Esophagus muscularis mucosa (tissue), 4 donors: Measurements from ENCODE around the gene PREX1. TPM values are rescaled to one million over a fixed set of nuclear protein-coding genes. Genes with fewer than 3 reads are reported as not detected.
A peak's percentile ranks its signal among the peaks of the same experiment; 100 is the strongest.

Experiments
- DNase-seq: peaks from one replicate; pipeline ENCODE4 v3.0.0-alpha.2; 2017; ENCODE audit errors: extremely low spot score
- H3K27ac ChIP-seq, 4 donors: fragments of 200-600 bp; sonication (generic); replicated peaks in 1 of 4; 1 replicate in 3 of 4; 2 replicates in 1 of 4; pipeline ENCODE4 v1.5.1; 2016 to 2019; ENCODE audit warnings: mild to moderate bottlenecking in 1 of 4
- H3K27me3 ChIP-seq, 4 donors: fragments of 200-600 bp; sonication (generic); one replicate each; pipeline versions ENCODE4 v1.5.1 to v1.6.0; 2016 to 2019
- H3K36me3 ChIP-seq, 4 donors: fragments of 200-600 bp; sonication (generic); one replicate each; pipeline ENCODE4 v1.5.1; 2016 to 2019
- H3K4me1 ChIP-seq, 4 donors: fragments of 200-600 bp; sonication (generic); one replicate each; pipeline ENCODE4 v1.5.1; 2016 to 2019
- H3K4me3 ChIP-seq, 4 donors: fragments of 200-600 bp; sonication (generic); 1 replicate in 2 of 4; 2 replicates in 2 of 4; pipeline ENCODE4 v1.5.1; 2016 to 2019; ENCODE audit warnings: mild to moderate bottlenecking in 4 of 4, moderate library complexity in 1 of 4
- H3K9me3 ChIP-seq, 4 donors: fragments of 200-600 bp; sonication (generic); 1 replicate in 3 of 4; 2 replicates in 1 of 4; pipeline ENCODE4 v1.5.1; 2016 to 2019
- EP300 ChIP-seq: sonication (generic); formaldehyde crosslinking; IDR thresholded peaks from one replicate; pipeline ENCODE4 v1.6.1; 2017; ENCODE audit warnings: antibody characterized with exemption
- POLR2A ChIP-seq: fragments of 450-650 bp; IDR thresholded peaks from one replicate; pipeline ENCODE4 v1.6.1; 2017; ENCODE audit warnings: antibody characterized with exemption, moderate library complexity, mild to moderate bottlenecking, low read depth
- POLR2AphosphoS5 ChIP-seq, 2 donors: sonication (generic); formaldehyde crosslinking; IDR thresholded peaks; one replicate each; pipeline ENCODE4 v1.6.1; 2017; ENCODE audit warnings: antibody characterized with exemption in 2 of 2
- WGBS: methylation state at CpG from one replicate; pipeline ENCODE4 v1.1.5; 2018; 5-methylcytosine and 5-hydroxymethylcytosine counted together
- intact Hi-C: fragments of 100-400 bp; cut with DNase I; formaldehyde crosslinking; loops from one replicate; pipeline ENCODE4 v1.15.1; 2023
- total RNA-seq, 4 donors: library from RNA; depleted of rRNA; stranded (reverse); fragments of >200 nt; gene quantifications; one replicate each; pipeline versions ENCODE4 v1.1.0 to v1.2.1, GENCODE V29; 2016
- TF ChIP-seq, protein P1 (sequence below), 3 experiments: fragments of 200-600 bp in 2 of 3; fragments of 450-650 bp in 1 of 3; sonication (generic) in 2 of 3; IDR thresholded peaks; one replicate each; pipeline ENCODE4 v1.5.1; 2017 to 2019; ENCODE audit warnings: antibody characterized with exemption in 3 of 3, mild to moderate bottlenecking in 2 of 3, moderate library complexity in 1 of 3

PREX1 gene
- total RNA-seq, 4 donors from 2014 or later, result 20.8 to 37.1 (median 24.3) TPM

- WGBS, result 70% methylated on average over 11 of the region's 11 CpGs
- TF ChIP-seq POLR2AphosphoS5 (IDR thresholded peaks at IDR 0.05) (no peak), EP300 (no peak), POLR2A (no peak)
- TF ChIP-seq, protein P1, sequence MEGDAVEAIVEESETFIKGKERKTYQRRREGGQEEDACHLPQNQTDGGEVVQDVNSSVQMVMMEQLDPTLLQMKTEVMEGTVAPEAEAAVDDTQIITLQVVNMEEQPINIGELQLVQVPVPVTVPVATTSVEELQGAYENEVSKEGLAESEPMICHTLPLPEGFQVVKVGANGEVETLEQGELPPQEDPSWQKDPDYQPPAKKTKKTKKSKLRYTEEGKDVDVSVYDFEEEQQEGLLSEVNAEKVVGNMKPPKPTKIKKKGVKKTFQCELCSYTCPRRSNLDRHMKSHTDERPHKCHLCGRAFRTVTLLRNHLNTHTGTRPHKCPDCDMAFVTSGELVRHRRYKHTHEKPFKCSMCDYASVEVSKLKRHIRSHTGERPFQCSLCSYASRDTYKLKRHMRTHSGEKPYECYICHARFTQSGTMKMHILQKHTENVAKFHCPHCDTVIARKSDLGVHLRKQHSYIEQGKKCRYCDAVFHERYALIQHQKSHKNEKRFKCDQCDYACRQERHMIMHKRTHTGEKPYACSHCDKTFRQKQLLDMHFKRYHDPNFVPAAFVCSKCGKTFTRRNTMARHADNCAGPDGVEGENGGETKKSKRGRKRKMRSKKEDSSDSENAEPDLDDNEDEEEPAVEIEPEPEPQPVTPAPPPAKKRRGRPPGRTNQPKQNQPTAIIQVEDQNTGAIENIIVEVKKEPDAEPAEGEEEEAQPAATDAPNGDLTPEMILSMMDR (IDR thresholded peaks at IDR 0.05), result no peak
- Histone ChIP-seq H3K36me3 (peaks cover 0 to 28% (median 1%) of the 10 kb centered on the region in 4 donors), H3K27ac (no peak overlapping the region), H3K4me1 (peaks cover 10 to 62% (median 33%) of the 10 kb centered on the region in 4 donors), H3K4me3 (no peak overlapping the region), H3K9me3 (no peaks in the 10 kb centered on the region), H3K27me3 (no peaks in the 10 kb centered on the region)
- no peak for DNase-seq
- intact Hi-C loops, result no loop called here
These were observed 119.2 kb downstream of the PREX1 start for GRCh38 chr20:48708630-48709029.

DNA sequence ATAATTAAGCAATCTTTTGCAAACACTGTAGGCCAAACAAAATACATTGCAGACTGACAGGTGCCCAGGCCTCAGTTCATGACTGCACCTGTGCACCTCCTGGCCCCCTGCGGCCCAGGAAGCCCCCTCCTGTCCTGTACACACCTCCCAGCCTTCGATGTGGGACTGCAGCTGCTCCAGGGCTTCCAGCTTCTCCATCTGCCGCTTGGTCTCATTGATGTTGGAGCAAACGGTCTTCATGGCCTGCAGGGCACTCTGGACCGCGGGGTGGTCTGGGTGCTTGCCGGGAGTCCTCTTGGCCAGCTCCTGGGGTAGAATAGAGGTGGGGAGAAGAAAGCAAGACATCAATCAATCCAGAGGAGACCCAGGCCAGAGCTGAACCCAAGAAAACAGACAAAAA is 119.7 kb downstream of the PREX1 start:
- intact Hi-C loops, result no loop called here
- Histone ChIP-seq H3K4me1 (peaks cover 15 to 67% (median 38%) of the 10 kb centered on the region in 4 donors), H3K36me3 (peaks cover 0 to 28% (median 2%) of the 10 kb centered on the region in 4 donors), H3K9me3 (no peaks in the 10 kb centered on the region), H3K27ac (peak overlapping the region in 1 of 4 donors; percentile 19), H3K4me3 (no peak overlapping the region), H3K27me3 (no peaks in the 10 kb centered on the region)
- no peak for TF ChIP-seq POLR2AphosphoS5 (IDR thresholded peaks at IDR 0.05)
- TF ChIP-seq, protein P1 (IDR thresholded peaks at IDR 0.05), result no peak
- no peak for TF ChIP-seq POLR2A
- no peak for TF ChIP-seq EP300
- DNase-seq, result no peak
- WGBS, result 98% methylated on average over 7 of the region's 7 CpGs

GRCh38 chr20:48706710-48707365 is 121.0 kb downstream of the PREX1 start:
- intact Hi-C loops, result no loop called here
- TF ChIP-seq POLR2A, result no peak
- peak; percentile 12 to 24 for TF ChIP-seq POLR2AphosphoS5 (IDR thresholded peaks at IDR 0.05)
- TF ChIP-seq EP300, result no peak
- Histone ChIP-seq H3K36me3 (peaks cover 0 to 28% (median 2%) of the 10 kb centered on the region in 4 donors), H3K9me3 (no peaks in the 10 kb centered on the region), H3K4me3 (no peak overlapping the region), H3K27me3 (no peaks in the 10 kb centered on the region), H3K4me1 (peaks cover 18 to 70% (median 41%) of the 10 kb centered on the region in 4 donors), H3K27ac (peak overlapping the region; percentile 37 to 63 (median 40))
- 70% methylated on average over 7 of the region's 12 CpGs for WGBS
- DNase-seq, result no peak

GRCh38 chr20:48706116-48706656 is 121.6 kb downstream of the PREX1 start:
- H3K4me3 ChIP-seq, result no peak overlapping the region
- intact Hi-C loops, result no loop called here
- H3K4me1 ChIP-seq, result peaks cover 18 to 64% (median 41%) of the 10 kb centered on the region in 4 donors
- peak overlapping the region; percentile 37 to 63 (median 40) for H3K27ac ChIP-seq
- DNase-seq, result no peak
- 88% methylated on average over 2 of the region's 2 CpGs for WGBS
- TF ChIP-seq, protein P1 (IDR thresholded peaks at IDR 0.05), result no peak
- TF ChIP-seq POLR2AphosphoS5 (IDR thresholded peaks at IDR 0.05), result peak in 1 of 2 donors; percentile 10
- H3K36me3 ChIP-seq, result peaks cover 0 to 33% (median 2%) of the 10 kb centered on the region in 4 donors
- no peaks in the 10 kb centered on the region for H3K27me3 ChIP-seq
- no peaks in the 10 kb centered on the region for H3K9me3 ChIP-seq

DNA sequence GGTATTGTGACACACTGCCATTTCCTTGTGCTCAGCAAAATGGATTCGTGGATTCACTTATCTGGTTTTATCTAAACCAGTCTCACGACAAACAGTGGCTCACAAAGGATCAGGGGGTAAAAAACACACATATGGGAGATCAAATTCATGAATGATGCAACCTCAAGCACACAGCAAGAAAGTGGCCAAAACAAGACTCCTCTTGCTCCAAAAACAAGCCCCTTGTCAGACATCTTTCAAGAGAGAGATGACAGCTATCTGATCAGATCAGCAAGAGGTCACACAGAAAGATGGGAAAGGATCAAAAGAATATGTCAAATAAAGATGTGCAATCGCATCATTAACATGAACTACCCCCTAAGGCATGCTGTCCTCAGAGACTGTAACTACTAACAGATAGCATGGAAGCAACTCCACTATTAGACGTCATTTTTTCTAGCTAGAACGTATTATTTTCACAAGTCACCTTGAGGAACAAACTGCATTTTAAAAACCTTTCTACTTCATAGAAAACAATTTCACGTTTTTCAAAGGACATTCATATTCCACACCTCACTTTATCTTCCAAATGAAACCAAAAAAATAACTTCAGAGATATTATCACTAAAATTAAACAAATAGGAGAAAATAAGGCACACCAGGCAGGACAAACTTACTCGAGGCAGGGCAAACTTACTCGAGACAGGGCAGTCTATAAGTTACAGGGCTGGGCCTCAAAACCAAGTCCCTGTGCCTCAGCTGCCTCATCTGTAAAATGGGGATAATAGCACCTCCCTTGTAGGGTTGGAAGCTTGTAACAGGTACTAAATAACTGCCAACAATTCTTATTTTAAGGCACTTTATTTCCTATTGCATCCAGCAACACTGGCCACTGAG is 122.3 kb downstream of the PREX1 start:
- Histone ChIP-seq H3K9me3 (no peaks in the 10 kb centered on the region), H3K27me3 (no peaks in the 10 kb centered on the region), H3K4me1 (peaks cover 18 to 61% (median 41%) of the 10 kb centered on the region in 4 donors), H3K4me3 (no peak overlapping the region), H3K27ac (no peak overlapping the region), H3K36me3 (peaks cover 0 to 39% (median 3%) of the 10 kb centered on the region in 4 donors)
- no peak for TF ChIP-seq POLR2A
- no peak for TF ChIP-seq EP300
- TF ChIP-seq POLR2AphosphoS5 (IDR thresholded peaks at IDR 0.05), result no peak
- TF ChIP-seq, protein P1 (IDR thresholded peaks at IDR 0.05), result no peak
- intact Hi-C loops, result no loop called here
- DNase-seq, result no peak
- 87% methylated on average over 8 of the region's 8 CpGs for WGBS
